Natural killer cell (primary cell): ENCODE results near the gene RBCK1. TPM values are rescaled to one million over a fixed set of nuclear protein-coding genes. Genes with fewer than 3 reads are reported as not detected.

Source experiments
- ATAC-seq, 3 donors: fragments of 150-1000 bp in 2 of 3; fragments of 200-7000 bp in 1 of 3; cut with Tn5 transposase; 1 replicate in 1 of 3; 2 replicates in 2 of 3; pipeline ENCODE4 v1.10.0; 2021; ENCODE audit warnings: mild to moderate bottlenecking in 2 of 3, moderate library complexity in 2 of 3
- DNase-seq, 2 donors: peaks; one replicate each; pipeline versions ENCODE4 v3.0.0 to v3.0.0-alpha.2; 2013 to 2021; ENCODE audit warnings: mixed read lengths in 1 of 2
- H3K27ac ChIP-seq: one replicate; pipeline ENCODE4 v1.5.1; 2013; ENCODE audit warnings: mild to moderate bottlenecking, low read length
- H3K27me3 ChIP-seq: one replicate; pipeline ENCODE4 v1.6.1; 2013; ENCODE audit warnings: low read length; ENCODE audit not compliant: control insufficient read depth, insufficient read depth
- H3K36me3 ChIP-seq: one replicate; pipeline ENCODE4 v1.6.1; 2013; ENCODE audit warnings: low read length; ENCODE audit not compliant: control insufficient read depth, insufficient read depth
- H3K4me1 ChIP-seq: one replicate; pipeline ENCODE4 v1.6.1; 2013; ENCODE audit warnings: low read length; ENCODE audit not compliant: control insufficient read depth, insufficient read depth
- H3K4me3 ChIP-seq: one replicate; pipeline ENCODE4 v1.5.1; 2013; ENCODE audit warnings: low read length
- H3K9me3 ChIP-seq: one replicate; pipeline ENCODE4 v1.6.1; 2013; ENCODE audit warnings: low read length; ENCODE audit not compliant: control insufficient read depth, insufficient read depth
- H3K27ac Mint-ChIP-seq, 2 donors: one replicate each; pipeline ENCODE4 v1.8.0; 2022; ENCODE audit warnings: mild to moderate bottlenecking in 2 of 2, mixed read lengths in 2 of 2, moderate library complexity in 1 of 2
- H3K27me3 Mint-ChIP-seq, 2 donors: one replicate each; pipeline ENCODE4 v1.8.0; 2022; ENCODE audit warnings: low read depth in 2 of 2, mixed read lengths in 2 of 2
- H3K36me3 Mint-ChIP-seq: one replicate; pipeline ENCODE4 v1.8.0; 2022; ENCODE audit warnings: mixed read lengths
- H3K4me1 Mint-ChIP-seq, 2 donors: one replicate each; pipeline ENCODE4 v1.8.0; 2022; ENCODE audit warnings: mixed read lengths in 2 of 2
- H3K4me3 Mint-ChIP-seq: one replicate; pipeline ENCODE4 v1.8.0; 2022; ENCODE audit warnings: mild to moderate bottlenecking, moderate library complexity, mixed read lengths
- H3K9me3 Mint-ChIP-seq, 2 donors: one replicate each; pipeline ENCODE4 v1.8.0; 2022; ENCODE audit warnings: mixed read lengths in 2 of 2
- WGBS: methylation state at CpG from one replicate; pipeline ENCODE4 v1.1.7; 2013; ENCODE audit warnings: missing lambda C conversion rate; ENCODE audit not compliant: insufficient coverage; 5-methylcytosine and 5-hydroxymethylcytosine counted together
- intact Hi-C: fragments of 100-400 bp; cut with micrococcal nuclease; formaldehyde crosslinking; loops from one replicate; pipeline ENCODE4 v1.14.2; 2022
- total RNA-seq, 4 donors: library from RNA; stranded (reverse); fragments of 120-200 nt in 1 of 4; gene quantifications; one replicate each; pipeline versions ENCODE4 v1.2.3 to v1.2.4, GENCODE V29; 2013 to 2022
- TF ChIP-seq, protein P1 (sequence below): fragments of 200-600 bp; IDR thresholded peaks from one replicate; pipeline ENCODE4 v1.8.0; 2022; ENCODE audit warnings: antibody characterized with exemption

Gene RBCK1
- total RNA-seq, 3 donors from 2014 or later (not counting 1 experiment from before 2014, with no cell fraction given), result 102 to 131 (median 104) TPM

DNA sequence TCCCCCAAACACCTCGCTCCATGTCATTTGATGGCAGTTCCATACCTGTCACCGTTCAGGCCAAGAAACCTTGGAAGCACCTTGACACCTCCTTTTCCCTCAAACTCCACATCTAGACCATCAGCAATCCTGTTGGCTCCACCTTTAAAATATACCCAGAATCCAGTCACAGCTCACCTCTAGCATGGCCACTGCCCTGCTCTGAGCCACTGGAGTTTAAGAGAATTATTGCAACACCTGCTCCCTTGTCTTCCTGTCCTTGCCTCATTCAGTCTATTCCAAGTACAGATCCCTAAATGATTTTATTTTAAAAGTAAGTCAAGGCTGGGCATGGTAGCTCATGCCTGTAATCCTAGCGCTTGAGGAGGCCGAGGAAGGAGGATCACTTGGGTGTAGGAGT, 39.2 kb upstream of the RBCK1 start:
- H3K9me3 ChIP-seq, result no peaks in the 10 kb centered on the region
- H3K4me1 Mint-ChIP-seq, result no peaks in the 10 kb centered on the region
- no peak overlapping the region for H3K27ac Mint-ChIP-seq
- peaks cover 4% of the 10 kb centered on the region for H3K4me1 ChIP-seq
- no peak for DNase-seq
- peaks cover 0 to 7% of the 10 kb centered on the region in 2 donors for H3K27me3 Mint-ChIP-seq
- H3K27me3 ChIP-seq, result no peaks in the 10 kb centered on the region
- no peak overlapping the region for H3K4me3 Mint-ChIP-seq
- H3K36me3 Mint-ChIP-seq, result no peaks in the 10 kb centered on the region
- H3K4me3 ChIP-seq, result no peak overlapping the region
- no peaks in the 10 kb centered on the region for H3K36me3 ChIP-seq
- H3K9me3 Mint-ChIP-seq, result no peaks in the 10 kb centered on the region
- intact Hi-C loops, result no loop called here
- 96% methylated on average over 4 of the region's 4 CpGs for WGBS
- TF ChIP-seq, protein P1, sequence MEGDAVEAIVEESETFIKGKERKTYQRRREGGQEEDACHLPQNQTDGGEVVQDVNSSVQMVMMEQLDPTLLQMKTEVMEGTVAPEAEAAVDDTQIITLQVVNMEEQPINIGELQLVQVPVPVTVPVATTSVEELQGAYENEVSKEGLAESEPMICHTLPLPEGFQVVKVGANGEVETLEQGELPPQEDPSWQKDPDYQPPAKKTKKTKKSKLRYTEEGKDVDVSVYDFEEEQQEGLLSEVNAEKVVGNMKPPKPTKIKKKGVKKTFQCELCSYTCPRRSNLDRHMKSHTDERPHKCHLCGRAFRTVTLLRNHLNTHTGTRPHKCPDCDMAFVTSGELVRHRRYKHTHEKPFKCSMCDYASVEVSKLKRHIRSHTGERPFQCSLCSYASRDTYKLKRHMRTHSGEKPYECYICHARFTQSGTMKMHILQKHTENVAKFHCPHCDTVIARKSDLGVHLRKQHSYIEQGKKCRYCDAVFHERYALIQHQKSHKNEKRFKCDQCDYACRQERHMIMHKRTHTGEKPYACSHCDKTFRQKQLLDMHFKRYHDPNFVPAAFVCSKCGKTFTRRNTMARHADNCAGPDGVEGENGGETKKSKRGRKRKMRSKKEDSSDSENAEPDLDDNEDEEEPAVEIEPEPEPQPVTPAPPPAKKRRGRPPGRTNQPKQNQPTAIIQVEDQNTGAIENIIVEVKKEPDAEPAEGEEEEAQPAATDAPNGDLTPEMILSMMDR, result no peak
- no peak overlapping the region for H3K27ac ChIP-seq
- no peak for ATAC-seq

DNA sequence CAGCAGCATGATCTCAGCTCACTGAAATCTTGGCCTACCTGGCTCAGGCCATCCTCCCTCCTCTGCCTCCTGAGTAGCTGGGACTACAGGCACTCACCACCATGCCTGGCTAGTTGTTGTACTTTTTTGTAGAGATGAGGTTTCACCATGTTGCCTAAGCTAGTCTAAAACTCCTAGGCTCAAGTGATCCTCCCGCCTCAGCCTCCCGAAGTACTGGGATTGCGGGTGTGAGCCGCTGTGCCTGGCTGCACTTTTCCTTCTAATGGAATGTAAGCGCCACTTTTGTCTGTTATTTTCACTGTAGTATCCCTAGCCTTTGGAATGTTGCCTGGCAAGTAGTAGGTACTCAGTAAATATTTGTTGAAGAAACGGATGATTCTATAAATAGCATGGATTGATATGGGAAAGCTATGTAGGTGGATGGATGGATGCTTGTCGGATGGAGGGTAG, 37.9 kb upstream of the RBCK1 start:
- Mint-ChIP-seq H3K9me3 (no peaks in the 10 kb centered on the region), H3K36me3 (no peaks in the 10 kb centered on the region), H3K4me3 (no peak overlapping the region), H3K27ac (no peak overlapping the region), H3K4me1 (no peaks in the 10 kb centered on the region), H3K27me3 (peaks cover 0 to 6% of the 10 kb centered on the region in 2 donors)
- no peaks in the 10 kb centered on the region for H3K36me3 ChIP-seq
- H3K27ac ChIP-seq, result no peak overlapping the region
- no peak for ATAC-seq
- no peaks in the 10 kb centered on the region for H3K27me3 ChIP-seq
- TF ChIP-seq, protein P1, result no peak
- intact Hi-C loops, result no loop called here
- no peaks in the 10 kb centered on the region for H3K9me3 ChIP-seq
- no peak overlapping the region for H3K4me3 ChIP-seq
- peaks cover 4% of the 10 kb centered on the region for H3K4me1 ChIP-seq
- 91% methylated on average over 7 of the region's 7 CpGs for WGBS
- DNase-seq, result no peak

DNA sequence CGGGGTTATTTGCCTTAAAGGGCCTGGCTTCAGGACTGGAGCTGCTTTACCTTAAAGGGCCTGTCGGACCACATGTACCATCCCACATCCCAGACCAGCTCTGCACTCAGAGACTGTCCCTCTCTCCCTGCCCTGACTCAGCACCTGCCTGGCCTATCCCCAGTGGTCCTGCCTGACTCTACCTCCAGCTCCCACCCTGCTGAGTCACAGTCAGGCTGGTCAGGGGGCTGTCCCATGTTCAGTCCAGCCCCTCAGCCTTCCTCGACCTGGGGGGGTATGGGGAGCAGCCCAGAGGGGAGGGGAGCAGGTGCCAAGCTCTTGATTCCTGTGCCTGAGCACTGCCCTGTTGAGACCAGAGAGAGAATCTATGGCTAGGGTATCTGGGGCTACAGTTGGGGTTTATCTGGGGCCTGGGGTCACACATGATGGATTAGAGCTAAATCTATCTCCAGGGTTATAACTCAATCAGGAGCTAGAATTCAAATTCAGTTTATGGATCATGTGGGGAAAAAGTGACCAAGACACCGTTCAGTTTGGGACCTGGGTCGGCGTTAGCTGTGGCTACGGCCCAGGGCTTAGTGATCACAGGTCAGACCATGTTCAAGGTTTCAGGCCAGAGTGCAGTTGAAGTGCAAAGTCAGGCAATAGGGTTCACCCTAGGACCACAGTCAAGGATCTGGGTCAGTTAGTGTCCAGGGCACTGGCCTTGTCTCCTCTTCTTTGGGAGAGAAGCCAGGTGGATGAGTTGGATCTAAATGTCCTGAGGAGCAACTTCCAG, 36.9 kb upstream of the RBCK1 start:
- no peak for DNase-seq
- H3K36me3 Mint-ChIP-seq, result no peaks in the 10 kb centered on the region
- 71% methylated on average over 7 of the region's 7 CpGs for WGBS

More for the DNA sequence above, 36.9 kb upstream of the RBCK1 start:
- TF ChIP-seq, protein P1, result no peak
- no peak for ATAC-seq
- Mint-ChIP-seq H3K9me3 (no peaks in the 10 kb centered on the region), H3K4me3 (no peak overlapping the region), H3K4me1 (no peaks in the 10 kb centered on the region), H3K27ac (no peak overlapping the region), H3K27me3 (peaks cover 0 to 2% of the 10 kb centered on the region in 2 donors)
- no peak overlapping the region for H3K4me3 ChIP-seq
- intact Hi-C loops, result no loop called here
- no peaks in the 10 kb centered on the region for H3K9me3 ChIP-seq
- H3K4me1 ChIP-seq, result peaks cover 4% of the 10 kb centered on the region
- no peak overlapping the region for H3K27ac ChIP-seq
- H3K36me3 ChIP-seq, result no peaks in the 10 kb centered on the region
- no peaks in the 10 kb centered on the region for H3K27me3 ChIP-seq
